A673 (cell line): ENCODE measurements around the gene C1orf21. TPM values are rescaled to one million over a fixed set of nuclear protein-coding genes. Genes with fewer than 3 reads are reported as not detected.

ENCODE experiments used
- BruUV-seq: library from RNA; stranded (reverse); fragments of 400-500 nt; replicated peaks from 2 replicates; lab custom pipeline; 2021; lab: Mats Ljungman, UMichigan
- CTCF ChIA-PET: fragments of 300-600 bp; sonication (Branson Sonifier 250); formaldehyde crosslinking; loops from one replicate; lab custom pipeline; 2022; ENCODE audit warnings: antibody characterized with exemption; lab: Charles Lee
- POLR2A ChIA-PET: fragments of 300-600 bp; sonication (Branson Sonifier 250); formaldehyde crosslinking; loops from one replicate; lab custom pipeline; 2022; ENCODE audit warnings: antibody characterized with exemption; ENCODE audit not compliant: low non-redundant PET; lab: Charles Lee
- DNase-seq: peaks from one replicate; pipeline ENCODE4 v3.0.0-alpha.2; 2015; ENCODE audit warnings: low spot score
- H3K27ac ChIP-seq: fragments of 200-600 bp; sonication (generic); 2 replicates; pipeline ENCODE4 v1.5.1; 2016; ENCODE audit warnings: mixed run types, low read depth, mild to moderate bottlenecking, mixed read lengths, antibody characterized with exemption, low read length; ENCODE audit not compliant: poor library complexity, severe bottlenecking
- H3K27me3 ChIP-seq: fragments of 200-600 bp; sonication (generic); replicated peaks from 2 replicates; pipeline ENCODE4 v1.6.1; 2017; ENCODE audit warnings: mixed run types, low read depth, mild to moderate bottlenecking, mixed read lengths, antibody characterized with exemption, low read length; ENCODE audit not compliant: insufficient read depth, poor library complexity
- H3K36me3 ChIP-seq: fragments of 200-600 bp; sonication (generic); 2 replicates; pipeline ENCODE4 v1.6.1; 2016; ENCODE audit warnings: mixed run types, mild to moderate bottlenecking, mixed read lengths, antibody characterized with exemption, low read length; ENCODE audit not compliant: insufficient read depth, poor library complexity, severe bottlenecking
- H3K4me1 ChIP-seq: fragments of 200-600 bp; sonication (generic); 2 replicates; pipeline ENCODE4 v1.6.1; 2017; ENCODE audit warnings: mixed run types, mild to moderate bottlenecking, mixed read lengths, antibody characterized with exemption, low read length; ENCODE audit not compliant: insufficient read depth, poor library complexity, severe bottlenecking
- H3K4me3 ChIP-seq: fragments of 200-600 bp; sonication (generic); 2 replicates; pipeline ENCODE4 v1.5.1; 2016; ENCODE audit warnings: low read depth, mixed run types, mild to moderate bottlenecking, mixed read lengths, low read length; ENCODE audit not compliant: poor library complexity, severe bottlenecking
- H3K9me3 ChIP-seq: fragments of 200-600 bp; sonication (generic); 2 replicates; pipeline ENCODE4 v1.6.1; 2016; ENCODE audit warnings: mixed run types, low read depth, mild to moderate bottlenecking, mixed read lengths, antibody characterized with exemption, low read length; ENCODE audit not compliant: poor library complexity, severe bottlenecking
- EZH2 ChIP-seq: fragments of 200-600 bp; sonication (generic); IDR thresholded peaks from 2 replicates; pipeline ENCODE4 v1.6.1; 2017; ENCODE audit warnings: borderline replicate concordance, low read depth, mild to moderate bottlenecking, mixed read lengths, antibody characterized with exemption, low read length; ENCODE audit not compliant: poor library complexity, severe bottlenecking
- intact Hi-C: fragments of 100-400 bp; cut with micrococcal nuclease; formaldehyde crosslinking; loops from one replicate; pipeline ENCODE4 v1.10.0; 2022; ENCODE audit not compliant: unreplicated experiment
- total RNA-seq: library from RNA; stranded (reverse); gene quantifications from 2 replicates; pipeline ENCODE4 v1.2.3, GENCODE V29; 2021
- TF ChIP-seq, protein P1 (sequence below): fragments of 300-800, 200-600 bp; sonication (generic); conservative IDR thresholded peaks from 2 replicates; pipeline ENCODE4 v1.5.1; 2017; ENCODE audit warnings: low read depth, mild to moderate bottlenecking, antibody characterized with exemption, low read length, moderate library complexity, mixed read lengths

Gene C1orf21
- total RNA-seq, 1 experiment from 2014 or later, result 31.3 TPM

DNA sequence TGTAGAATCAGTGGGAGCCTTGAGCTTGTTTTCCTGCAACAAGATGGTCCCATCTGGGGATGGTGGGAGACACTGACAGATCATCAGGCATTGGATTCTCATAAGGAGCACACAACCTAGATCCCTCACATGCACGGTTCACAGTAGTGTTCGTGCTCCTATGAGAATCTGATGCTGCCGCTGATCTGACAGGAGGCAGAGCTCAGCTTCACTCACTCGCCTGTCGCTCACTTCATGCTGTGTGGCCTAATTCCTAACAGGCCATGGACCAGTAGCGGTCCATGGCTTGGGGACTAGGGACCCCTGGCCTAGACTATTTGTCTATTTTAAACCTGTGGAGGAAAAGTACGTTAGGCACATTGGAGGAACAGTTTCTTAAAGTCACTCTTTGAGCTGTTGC, 227.8 kb downstream of the C1orf21 start:
- no peak for DNase-seq
- H3K4me3 ChIP-seq, result no peak overlapping the region
- no peaks in the 10 kb centered on the region for H3K9me3 ChIP-seq
- intact Hi-C loops, result no loop called here
- H3K36me3 ChIP-seq, result no peaks in the 10 kb centered on the region
- CTCF ChIA-PET, result no interaction called here
- no TSS peak for BruUV-seq
- TF ChIP-seq, protein P1, sequence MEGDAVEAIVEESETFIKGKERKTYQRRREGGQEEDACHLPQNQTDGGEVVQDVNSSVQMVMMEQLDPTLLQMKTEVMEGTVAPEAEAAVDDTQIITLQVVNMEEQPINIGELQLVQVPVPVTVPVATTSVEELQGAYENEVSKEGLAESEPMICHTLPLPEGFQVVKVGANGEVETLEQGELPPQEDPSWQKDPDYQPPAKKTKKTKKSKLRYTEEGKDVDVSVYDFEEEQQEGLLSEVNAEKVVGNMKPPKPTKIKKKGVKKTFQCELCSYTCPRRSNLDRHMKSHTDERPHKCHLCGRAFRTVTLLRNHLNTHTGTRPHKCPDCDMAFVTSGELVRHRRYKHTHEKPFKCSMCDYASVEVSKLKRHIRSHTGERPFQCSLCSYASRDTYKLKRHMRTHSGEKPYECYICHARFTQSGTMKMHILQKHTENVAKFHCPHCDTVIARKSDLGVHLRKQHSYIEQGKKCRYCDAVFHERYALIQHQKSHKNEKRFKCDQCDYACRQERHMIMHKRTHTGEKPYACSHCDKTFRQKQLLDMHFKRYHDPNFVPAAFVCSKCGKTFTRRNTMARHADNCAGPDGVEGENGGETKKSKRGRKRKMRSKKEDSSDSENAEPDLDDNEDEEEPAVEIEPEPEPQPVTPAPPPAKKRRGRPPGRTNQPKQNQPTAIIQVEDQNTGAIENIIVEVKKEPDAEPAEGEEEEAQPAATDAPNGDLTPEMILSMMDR, result no peak
- TF ChIP-seq EZH2, result no peak
- no peak overlapping the region for H3K27ac ChIP-seq
- POLR2A ChIA-PET, result no interaction called here
- H3K27me3 ChIP-seq, result no peaks in the 10 kb centered on the region
- peaks cover 13% of the 10 kb centered on the region for H3K4me1 ChIP-seq

DNA sequence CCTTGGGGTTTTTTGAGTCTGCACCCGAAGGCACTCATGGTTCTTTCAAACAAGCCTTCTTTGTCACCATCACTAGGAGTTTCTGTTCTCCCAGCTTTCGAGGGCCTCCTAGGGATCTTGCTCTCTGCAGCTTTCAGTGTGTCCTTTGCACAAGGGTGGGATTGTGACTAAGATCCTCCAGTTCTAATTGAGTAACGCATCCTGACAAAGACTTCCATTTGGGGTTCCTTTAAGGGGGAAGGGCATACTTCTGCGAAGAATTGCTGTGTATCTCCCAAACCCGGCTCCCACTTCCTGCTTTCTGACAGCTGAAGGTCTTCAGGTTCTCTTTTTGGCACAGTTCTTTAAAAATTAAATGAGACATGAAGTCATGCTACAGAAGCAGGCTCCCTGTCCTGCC, 228.5 kb downstream of the C1orf21 start:
- ChIA-PET CTCF (no interaction called here), POLR2A (no interaction called here)
- Histone ChIP-seq H3K4me1 (peaks cover 10% of the 10 kb centered on the region), H3K36me3 (no peaks in the 10 kb centered on the region), H3K27me3 (no peaks in the 10 kb centered on the region), H3K27ac (no peak overlapping the region), H3K9me3 (no peaks in the 10 kb centered on the region), H3K4me3 (no peak overlapping the region)
- TF ChIP-seq, protein P1, result no peak
- no peak for TF ChIP-seq EZH2
- DNase-seq, result no peak
- intact Hi-C loops, result no loop called here
- BruUV-seq, result no TSS peak

DNA sequence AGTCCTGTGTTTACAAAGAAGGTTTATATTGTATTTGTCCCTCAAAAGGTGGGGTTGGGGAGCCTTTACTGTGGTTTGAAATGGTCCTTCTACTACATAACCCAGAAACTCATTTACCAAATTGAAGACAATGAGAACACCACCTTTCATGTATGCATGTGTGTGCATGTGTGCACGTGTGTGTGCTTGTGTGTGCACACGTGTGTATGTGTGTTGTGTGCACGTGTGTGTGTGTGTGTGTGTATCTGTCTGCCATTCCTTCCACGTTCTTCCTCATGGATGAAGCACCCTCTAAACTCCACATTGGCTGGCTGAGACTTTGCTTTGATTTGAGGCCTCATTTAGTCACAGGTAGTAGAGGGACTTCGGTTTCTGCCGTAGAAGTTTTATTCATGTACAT, 229.7 kb downstream of the C1orf21 start:
- Histone ChIP-seq H3K9me3 (no peaks in the 10 kb centered on the region), H3K27ac (no peak overlapping the region), H3K4me1 (peaks cover 3% of the 10 kb centered on the region), H3K36me3 (no peaks in the 10 kb centered on the region), H3K27me3 (no peaks in the 10 kb centered on the region), H3K4me3 (no peak overlapping the region)
- ChIA-PET POLR2A (no interaction called here), CTCF (no interaction called here)
- BruUV-seq, result no TSS peak
- intact Hi-C loops, result no loop called here
- no peak for TF ChIP-seq EZH2
- TF ChIP-seq, protein P1, result no peak
- no peak for DNase-seq
